ENCODE data around the gene NOCT.
"Not testable (repeated sequence)": the region's sequence is repeated elsewhere in the genome, so short reads cannot be mapped to it uniquely, and the experiment has no call there.

The NOCT gene

GRCh38 chr4:139015269-139015947 lies at the start of gene NOCT:
Gene NOCT (plus strand): TSS chr4:139015781. CDS start chr4:139015982, 201 bp downstream.
- peak; percentile 84 for DNase-seq

GRCh38 chr4:138967313-138967712 lies 48.3 kb upstream of the NOCT start:
- no peak for DNase-seq

GRCh38 chr4:138972956-138973801 lies 42.4 kb upstream of the NOCT start:
- no peak for DNase-seq

DNA sequence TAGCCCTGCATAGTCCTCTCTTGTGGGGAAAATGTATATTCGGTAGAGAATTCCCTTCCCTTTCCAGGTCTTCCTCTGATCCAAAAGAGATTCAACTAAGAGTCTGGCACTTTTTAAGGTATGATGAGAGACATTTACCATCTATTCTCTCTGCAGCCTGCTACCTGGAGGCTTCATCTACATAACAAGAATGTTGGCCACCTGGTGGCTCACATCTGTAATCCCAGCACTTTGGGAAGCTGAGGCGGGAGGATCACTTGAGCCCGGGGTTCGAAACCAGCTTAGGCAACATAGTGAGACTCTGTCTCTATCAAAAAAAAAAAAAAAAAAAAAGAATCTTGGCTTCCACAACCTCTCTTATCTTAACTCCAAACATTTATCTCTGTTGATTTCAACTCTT lies 40.4 kb upstream of the NOCT start:
- no peak for DNase-seq

- no peak for DNase-seq
These were observed 39.1 kb upstream of the NOCT start for GRCh38 chr4:138976526-138976925.

- DNase-seq, result no peak
These were observed 38.1 kb upstream of the NOCT start for GRCh38 chr4:138977524-138977923.

DNA sequence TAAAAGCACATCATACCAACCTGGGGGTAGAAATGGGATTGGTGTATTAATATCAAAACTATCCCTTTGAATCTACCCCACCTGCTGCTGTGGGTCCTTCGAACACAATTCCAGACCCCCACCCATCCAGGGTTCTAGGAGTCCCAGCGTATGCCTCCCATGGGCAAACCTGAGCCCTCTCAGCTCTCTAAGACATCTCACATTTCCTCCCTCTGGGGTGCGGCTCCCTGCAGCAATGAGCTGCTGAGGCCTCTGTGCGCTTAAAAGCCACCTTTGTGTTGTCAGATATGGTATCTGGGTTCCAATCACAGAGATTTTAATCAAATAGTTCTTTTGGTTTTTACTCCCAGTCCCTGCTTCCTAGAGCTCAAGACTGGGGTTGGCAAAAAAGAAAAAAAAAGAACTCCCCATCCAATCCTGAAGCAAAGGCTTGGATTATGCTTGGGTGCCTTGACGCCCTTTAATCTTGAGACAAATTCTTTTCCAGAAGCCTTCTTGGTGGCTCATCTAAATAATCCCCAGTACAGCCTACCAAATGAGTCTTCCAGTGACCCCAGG lies 37.5 kb upstream of the NOCT start:
- DNase-seq, result no peak

GRCh38 chr4:138978600-138978999 lies 37.0 kb upstream of the NOCT start:
- DNase-seq, result no peak

- no peak for DNase-seq
These were observed 35.8 kb upstream of the NOCT start for GRCh38 chr4:138979742-138980141.

DNA sequence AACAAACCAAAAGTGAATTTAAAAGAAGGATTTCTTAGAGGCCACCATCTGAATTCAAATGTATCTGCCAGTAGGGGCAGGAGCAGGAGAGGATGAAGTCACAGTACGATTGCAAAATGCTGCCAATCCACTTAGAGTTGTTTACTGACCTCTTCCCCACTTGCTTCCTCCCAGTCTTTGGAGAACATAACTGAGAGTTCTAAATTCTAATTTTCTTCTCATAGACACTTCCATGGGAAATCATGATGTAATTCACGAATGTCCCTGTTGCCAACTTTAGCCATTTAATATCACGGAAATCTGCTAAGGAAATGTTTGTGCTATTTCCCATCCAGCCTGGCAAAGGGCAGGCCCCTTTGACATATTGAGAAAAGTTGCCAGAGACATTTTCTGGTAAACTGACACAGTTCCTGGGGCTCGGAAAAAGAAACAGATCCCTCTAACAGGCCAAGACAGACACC lies 33.6 kb upstream of the NOCT start:
- DNase-seq, result no peak

GRCh38 chr4:138982754-138983153 lies 32.8 kb upstream of the NOCT start:
- no peak for DNase-seq

DNA sequence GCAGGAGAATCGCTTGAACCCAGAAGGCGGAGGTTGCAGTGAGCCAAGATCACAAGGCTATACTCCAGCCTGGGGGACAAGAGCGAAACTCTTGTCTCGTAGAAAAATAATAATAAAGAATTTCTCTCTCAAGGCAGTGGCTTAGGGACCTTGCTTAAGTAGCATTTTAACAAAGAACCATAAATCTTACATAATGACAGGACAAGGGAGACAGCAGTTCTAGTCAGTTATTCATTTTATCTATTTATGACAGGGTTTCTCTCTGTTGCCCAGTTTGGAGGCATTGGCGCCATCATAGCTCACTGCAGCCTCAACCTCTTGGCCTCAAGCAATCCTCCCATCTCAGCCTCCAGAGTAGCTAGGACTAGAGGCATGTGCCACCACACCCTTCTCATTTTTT lies 31.9 kb upstream of the NOCT start:
- DNase-seq, result no peak

DNA sequence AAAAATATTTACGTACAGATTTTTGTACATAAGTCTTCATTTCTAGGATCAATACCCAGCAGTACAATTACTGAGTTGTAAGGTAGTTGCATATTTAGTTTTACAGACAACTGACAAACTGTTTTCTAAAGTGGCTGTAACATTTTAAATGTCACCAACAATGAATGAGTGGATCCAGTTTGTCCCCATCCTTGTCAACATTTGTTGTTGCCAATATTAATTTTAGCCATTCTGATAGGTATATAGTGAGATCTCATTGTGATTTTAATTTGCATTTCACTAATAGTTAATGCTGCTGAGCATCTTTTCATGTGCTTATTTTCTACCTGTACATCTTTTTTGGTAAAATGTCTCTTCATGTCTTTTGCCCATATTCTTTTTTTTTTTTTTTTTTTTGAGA lies 30.9 kb upstream of the NOCT start:
- DNase-seq, result no peak

- no peak for DNase-seq
These were observed 22.9 kb upstream of the NOCT start for GRCh38 chr4:138992676-138993075.

DNA sequence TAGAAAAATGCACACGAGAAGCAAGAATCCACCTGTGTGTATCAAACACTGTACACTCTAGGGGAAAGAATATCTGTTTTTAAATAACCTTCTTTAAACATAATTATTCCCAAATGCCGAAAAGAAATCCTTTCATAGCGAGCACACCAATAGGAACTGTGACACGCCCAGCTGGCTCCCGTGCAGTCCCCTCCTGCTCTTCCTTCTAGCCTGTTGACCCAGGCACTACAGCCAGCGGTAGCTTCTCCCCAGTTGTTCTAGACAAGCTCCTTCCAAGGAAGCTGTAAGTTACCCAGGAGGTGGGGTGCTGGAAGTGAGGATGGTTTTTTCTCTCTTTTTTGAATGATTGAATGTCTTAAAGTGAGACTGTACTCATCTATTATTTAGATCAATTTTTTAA lies 19.5 kb upstream of the NOCT start:
- no peak for DNase-seq

GRCh38 chr4:138999666-139000065 lies 15.9 kb upstream of the NOCT start:
- no peak for DNase-seq

DNA sequence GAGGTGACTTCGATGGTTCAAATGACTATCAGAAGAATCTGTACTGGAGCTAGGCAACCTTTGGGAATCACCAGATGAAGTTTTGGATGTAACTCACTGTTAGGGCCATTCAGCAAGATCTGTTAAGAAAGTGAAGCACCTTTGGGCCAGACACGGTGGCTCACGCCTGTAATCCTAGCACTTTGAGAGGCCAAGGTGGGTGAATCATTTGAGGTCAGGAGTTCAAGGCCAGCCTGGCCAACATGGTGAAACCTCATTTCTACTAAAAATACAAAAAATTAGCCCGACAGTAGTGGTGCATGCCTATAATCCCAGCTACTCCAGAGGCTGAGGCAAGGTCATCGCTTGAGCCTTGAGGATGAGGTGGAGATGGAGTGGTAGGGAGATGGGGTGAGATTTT lies 15.4 kb upstream of the NOCT start:
- DNase-seq, result not testable (repeated sequence)

DNA sequence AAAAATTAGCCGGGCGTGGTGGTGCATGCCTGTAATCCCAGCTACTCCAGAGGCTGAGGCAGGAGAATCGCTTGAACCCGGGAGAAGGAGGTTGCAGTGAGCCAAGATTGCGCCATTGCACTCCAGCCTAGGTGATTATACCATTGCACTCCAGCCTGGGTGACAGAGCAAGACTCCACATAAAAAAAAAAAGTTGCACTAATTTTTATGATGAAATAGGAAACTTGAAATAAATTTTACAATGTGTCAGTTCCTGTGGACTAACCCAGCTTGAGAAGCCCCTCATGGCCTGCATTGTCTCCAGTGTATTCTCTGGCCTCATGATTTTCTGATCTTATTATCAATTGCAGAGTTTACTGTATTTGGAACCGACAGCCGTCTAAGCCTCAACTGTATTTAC lies 14.2 kb upstream of the NOCT start:
- not testable (repeated sequence) for DNase-seq

DNA sequence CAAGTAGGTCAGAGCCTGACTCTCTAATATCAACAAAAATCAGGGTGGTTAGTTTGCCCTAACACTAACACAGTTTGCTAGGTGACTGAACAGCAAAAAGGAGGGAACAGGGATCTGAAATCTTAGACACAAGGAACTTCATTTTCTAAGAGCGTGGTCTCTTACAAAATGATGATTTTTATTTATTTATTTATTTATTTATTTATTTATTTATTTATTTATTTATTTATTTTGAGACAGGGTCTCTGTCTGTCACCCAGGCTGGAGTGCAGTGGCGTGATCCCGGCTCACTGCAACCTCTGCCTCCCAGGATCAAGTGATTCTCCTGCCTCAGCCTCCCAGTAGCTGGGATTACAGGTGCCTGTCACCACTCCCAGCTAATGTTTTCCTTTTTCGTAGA lies 11.9 kb upstream of the NOCT start:
- not testable (repeated sequence) for DNase-seq

GRCh38 chr4:139005774-139006173 lies 9.8 kb upstream of the NOCT start:
- no peak for DNase-seq

DNA sequence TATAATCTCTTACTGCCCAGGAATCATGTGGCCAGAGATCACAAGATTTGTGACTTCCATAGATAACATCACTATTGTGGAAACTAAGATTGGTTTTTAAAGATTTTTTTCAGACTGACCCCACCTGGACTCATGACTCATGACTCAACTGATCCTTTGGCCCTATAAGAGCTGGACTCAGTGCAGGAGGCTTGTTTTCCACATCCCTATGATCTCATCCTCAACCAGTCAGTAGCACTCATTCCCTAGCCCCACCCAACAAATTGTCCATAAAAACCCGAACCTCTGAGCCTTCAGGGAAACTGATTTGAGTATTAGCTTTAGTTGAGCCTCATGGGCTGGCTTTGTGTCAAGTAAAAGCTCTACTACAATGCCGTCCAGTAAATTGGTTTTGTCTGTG lies 7.9 kb upstream of the NOCT start:
- no peak for DNase-seq

- not testable (repeated sequence) for DNase-seq
These were observed 7.3 kb upstream of the NOCT start for GRCh38 chr4:139008278-139008677.

- no peak for DNase-seq
These were observed 5.9 kb upstream of the NOCT start for GRCh38 chr4:139009702-139010101.
